K562 (cell line): ENCODE results near the gene GNAI2. TPM values are rescaled to one million over a fixed set of nuclear protein-coding genes. Genes with fewer than 3 reads are reported as not detected.

Experiments
- ATAC-seq: fragments of 200-7000 bp; cut with Tn5 transposase; 3 replicates; pipeline ENCODE4 v1.9.1; 2020; ENCODE audit warnings: moderate library complexity
- BruUV-seq: library from RNA; stranded (reverse); fragments of 400-500 nt; replicated peaks from 2 replicates; lab custom pipeline; 2021; lab: Mats Ljungman, UMichigan
- CTCF ChIA-PET: fragments of 300-600 bp; formaldehyde crosslinking; extraction: SDS; loops from one replicate; lab custom pipeline; 2021; ENCODE audit warnings: low intra/inter-chr PET ratio; lab: Yijun Ruan, JAX
- POLR2A ChIA-PET: fragments of 300-600, 350-650 bp; sonication (Branson Sonifier 250); formaldehyde crosslinking; extraction: SDS; loops from one replicate; lab custom pipeline; 2021; ENCODE audit warnings: antibody characterized with exemption, inconsistent platforms; lab: Yijun Ruan, JAX
- DNase-seq, 4 experiments: peaks; one replicate each; pipeline versions ENCODE4 v3.0.0 to v3.0.0-alpha.2; 2011 to 2018; ENCODE audit warnings: low spot score in 3 of 4, mixed read lengths in 3 of 4; ENCODE audit errors: extremely low read depth in 1 of 4
- FAIRE-seq: peaks from 2 replicates; lab custom pipeline; 2011; peaks lifted over from hg19 to GRCh38; lab: Jason Lieb, UNC
- H2AFZ ChIP-seq: 2 replicates; pipeline ENCODE4 v1.6.0; 2011; ENCODE audit warnings: low read depth, low read length, control low read depth, inconsistent platforms
- H3K27ac ChIP-seq: fragments of 200-600 bp; 3 replicates; pipeline ENCODE4 v1.8.0; 2011; ENCODE audit warnings: low read depth, mild to moderate bottlenecking, control low read depth, inconsistent platforms, low read length, moderate library complexity, mixed read lengths; ENCODE audit errors: extremely low read depth
- H3K27me3 ChIP-seq, 2 experiments: fragments of 300-600 bp in 1 of 2; 2 replicates in 1 of 2; 3 replicates in 1 of 2; pipeline versions ENCODE4 v1.6.0 to v1.8.0; 2011; ENCODE audit warnings: inconsistent platforms in 2 of 2, low read length in 2 of 2, mild to moderate bottlenecking in 1 of 2, mixed read lengths in 1 of 2, moderate library complexity in 1 of 2; ENCODE audit not compliant: control insufficient read depth in 2 of 2, insufficient read depth in 2 of 2
- H3K36me3 ChIP-seq: fragments of 300-600 bp; 3 replicates; pipeline ENCODE4 v1.8.0; 2011; ENCODE audit warnings: mild to moderate bottlenecking, low read length, inconsistent platforms; ENCODE audit not compliant: control insufficient read depth, insufficient read depth
- H3K4me1 ChIP-seq, 2 experiments: fragments of 200-600 bp in 1 of 2; replicated peaks in 1 of 2; 2 replicates in 1 of 2; 3 replicates in 1 of 2; pipeline versions ENCODE4 v1.5.1 to v1.8.0; 2011; ENCODE audit warnings: inconsistent platforms in 2 of 2, low read length in 2 of 2, mild to moderate bottlenecking in 1 of 2, mixed read lengths in 1 of 2, moderate library complexity in 1 of 2; ENCODE audit not compliant: control insufficient read depth in 2 of 2, insufficient read depth in 2 of 2
- H3K4me2 ChIP-seq: 2 replicates; pipeline ENCODE4 v1.6.1; 2011; ENCODE audit warnings: low read length, control low read depth, inconsistent platforms, mixed read lengths; ENCODE audit not compliant: insufficient read depth
- H3K4me3 ChIP-seq: fragments of 200-600 bp; sonication (generic), shearing (Covaris generic); 2 replicates; pipeline ENCODE4 v1.5.1; 2016; ENCODE audit warnings: control low read depth, inconsistent platforms
- H3K79me2 ChIP-seq: fragments of 200-600 bp; 3 replicates; pipeline ENCODE4 v1.8.0; 2011; ENCODE audit warnings: low read length, inconsistent platforms; ENCODE audit not compliant: control insufficient read depth, insufficient read depth
- H3K9ac ChIP-seq, 2 experiments: 2 replicates each; pipeline versions ENCODE4 v1.6.0 to v1.6.1; 2011; ENCODE audit warnings: low read depth in 2 of 2, low read length in 2 of 2, control low read depth in 1 of 2, inconsistent platforms in 1 of 2, mild to moderate bottlenecking in 1 of 2, mixed read lengths in 1 of 2; ENCODE audit not compliant: insufficient read depth in 1 of 2
- H3K9me1 ChIP-seq: one replicate; pipeline ENCODE4 v1.6.0; 2011; ENCODE audit warnings: inconsistent platforms, mild to moderate bottlenecking, low read length, moderate library complexity; ENCODE audit not compliant: control insufficient read depth, insufficient read depth
- H3K9me3 ChIP-seq: replicated peaks from 2 replicates; pipeline ENCODE4 v1.5.1; 2011; ENCODE audit warnings: low read depth, low read length, inconsistent platforms; ENCODE audit not compliant: control insufficient read depth, insufficient read depth
- H4K20me1 ChIP-seq: replicated peaks from 2 replicates; pipeline ENCODE4 v1.6.1; 2011; ENCODE audit warnings: low read length, inconsistent platforms, mixed read lengths; ENCODE audit not compliant: control insufficient read depth, insufficient read depth
- ARID1B ChIP-seq: fragments of 450-650 bp; IDR thresholded peaks from 2 replicates; pipeline ENCODE4 v1.6.1; 2016; ENCODE audit warnings: antibody characterized with exemption, mild to moderate bottlenecking, inconsistent platforms
- CHD7 ChIP-seq: fragments of 200-600 bp; sonication (generic); IDR thresholded peaks from one replicate; pipeline ENCODE4 v1.6.1; 2012; ENCODE audit warnings: mild to moderate bottlenecking, low read depth, low read length, inconsistent platforms
- MNT ChIP-seq, 2 experiments: fragments of 450-650 bp; conservative IDR thresholded peaks; 2 replicates each; pipeline ENCODE4 v1.6.1; 2017; ENCODE audit warnings: mild to moderate bottlenecking in 2 of 2, moderate library complexity in 2 of 2
- PHB ChIP-seq: fragments of 250-450 bp; sonication (Bioruptor Pico); IDR thresholded peaks from 2 replicates; pipeline ENCODE4 v1.5.0; 2021
- PHF8 ChIP-seq: fragments of 200-600 bp; sonication (generic); IDR thresholded peaks from 2 replicates; pipeline ENCODE4 v1.6.1; 2012; ENCODE audit warnings: mixed run types, mild to moderate bottlenecking, inconsistent platforms, low read length, moderate library complexity, borderline replicate concordance
- POLR2B ChIP-seq: fragments of 450-650 bp; IDR thresholded peaks from 2 replicates; pipeline ENCODE4 v1.6.1; 2018; ENCODE audit warnings: low read depth; ENCODE audit not compliant: partially characterized antibody
- USF1 ChIP-seq: sonication (generic); formaldehyde crosslinking; IDR thresholded peaks from 2 replicates; pipeline ENCODE4 v1.9.0; 2022; ENCODE audit warnings: mild to moderate bottlenecking, missing genetic modification reagents
- ZNF253 ChIP-seq: fragments of 250-450 bp; sonication (Bioruptor Pico); conservative IDR thresholded peaks from 2 replicates; pipeline ENCODE4 v1.6.1; 2021; ENCODE audit warnings: mild to moderate bottlenecking
- ZNF707 ChIP-seq: fragments of 250-450 bp; sonication (Bioruptor Pico); conservative IDR thresholded peaks from 2 replicates; pipeline ENCODE4 v1.8.0; 2022; ENCODE audit warnings: inconsistent platforms, mild to moderate bottlenecking, moderate library complexity
- WGBS: fragments of 100-300 bp; shearing (Covaris generic); methylation state at CpG from one replicate; pipeline ENCODE4 v1.1.6; 2016; ENCODE audit warnings: low coverage, mixed read lengths; ENCODE audit not compliant: insufficient coverage; ENCODE audit errors: missing lambda C conversion rate; 5-methylcytosine and 5-hydroxymethylcytosine counted together
- in situ Hi-C: fragments of 300-500 bp; cut with MboI; formaldehyde crosslinking; loops from 4 replicates; pipeline ENCODE4 v1.15.0; 2018; ENCODE audit warnings: inconsistent platforms, mixed read lengths
- intact Hi-C: fragments of 100-400 bp; cut with micrococcal nuclease; formaldehyde crosslinking; loops from 2 replicates; pipeline ENCODE4 v1.14.2; 2022
- polyA plus RNA-seq, 8 experiments: library from polyadenylated mRNA; depleted of rRNA in 4 of 8; stranded (reverse) in 5 of 8; unstranded in 3 of 8; fragments of >200 nt; fragmentation: Nextera tagmentation in 2 of 8; fragmentation: Illumina TruSeq in 1 of 8; extraction: Ambion mirVana in 2 of 8; extraction: Trizol in 1 of 8; gene quantifications; 2 replicates each; pipeline versions ENCODE4 v1.2.1 to v1.2.3, GENCODE V29; 2011 to 2014; ENCODE audit warnings: inconsistent platforms in 1 of 8, missing spikeins in 1 of 8
- total RNA-seq, 7 experiments: library from RNA; depleted of rRNA in 6 of 7; stranded (reverse); fragments of >200 nt in 6 of 7; fragmentation: Illumina TruSeq in 2 of 7; extraction: Trizol in 2 of 7; gene quantifications; 2 replicates each; pipeline versions ENCODE4 v1.2.1 to v1.2.3, GENCODE V29; 2011 to 2021; ENCODE audit warnings: low replicate concordance in 1 of 7

The GNAI2 gene
- total and polyA plus RNA-seq, 9 of the 15 experiments (the other 6 are each of a cell fraction or from before 2014, with no cell fraction given): 1.1 to 72.2 (median 42.7) TPM

- H3K9ac ChIP-seq: peak overlapping the region in 1 of 2 experiments; percentile 72; a peak in 1 of 4 replicates
- peaks cover 30% of the 10 kb centered on the region for H3K79me2 ChIP-seq
- BruUV-seq: no TSS peak
- ChIA-PET POLR2A (no interaction called here), CTCF (no interaction called here)
- intact Hi-C loops: no loop called here
- no peak overlapping the region for H3K4me3 ChIP-seq
- H3K4me1 ChIP-seq: peaks cover 8 to 55% of the 10 kb centered on the region in 2 experiments; a peak in 3 of 5 replicates
- FAIRE-seq: no peak
- in situ Hi-C loops: no loop called here
- H3K27ac ChIP-seq: no peak overlapping the region
- no peak for DNase-seq
- peaks cover 49% of the 10 kb centered on the region; the same call in 2 of the 3 replicates for H3K36me3 ChIP-seq
- H4K20me1 ChIP-seq: no peaks in the 10 kb centered on the region
- ATAC-seq: no peak
- WGBS: 100% methylated on average over 5 of the region's 6 CpGs
- no peaks in the 10 kb centered on the region for H3K9me3 ChIP-seq
- H3K27me3 ChIP-seq: no peaks in the 10 kb centered on the region
- H3K4me2 ChIP-seq: no peak overlapping the region
- H2AFZ ChIP-seq: no peak overlapping the region
- H3K9me1 ChIP-seq: no peaks in the 10 kb centered on the region
- no peak for TF ChIP-seq CHD7
- no peak for TF ChIP-seq USF1 (CRISPR knock-in tag)
- TF ChIP-seq ZNF253 (CRISPR knock-in tag): no peak
- TF ChIP-seq PHF8: no peak
- no peak for TF ChIP-seq PHB
- TF ChIP-seq ARID1B: no peak
- TF ChIP-seq POLR2B: no peak
- no peak for TF ChIP-seq ZNF707
- TF ChIP-seq MNT (conservative IDR thresholded peaks at IDR 0.05): no peak
Observed at GRCh38 chr3:50289130-50289529, 53.1 kb downstream of the GNAI2 start.
